Esophagus squamous epithelium (tissue), 5 donors: ENCODE data around the gene XPNPEP2. TPM values are rescaled to one million over a fixed set of nuclear protein-coding genes. Genes with fewer than 3 reads are reported as not detected.

Experiments used
- DNase-seq: peaks from one replicate; lab custom pipeline; 2025; lab: John Stamatoyannopoulos, UW
- H3K27ac ChIP-seq, 4 donors: fragments of 200-600 bp; sonication (generic); one replicate each; pipeline ENCODE4 v1.5.1; 2016 to 2019; ENCODE audit warnings: mild to moderate bottlenecking in 1 of 4
- H3K27me3 ChIP-seq, 4 donors: fragments of 200-600 bp; sonication (generic); 1 replicate in 3 of 4; 2 replicates in 1 of 4; pipeline versions ENCODE4 v1.5.1 to v1.6.0; 2017 to 2021; ENCODE audit warnings: antibody characterized with exemption in 1 of 4
- H3K36me3 ChIP-seq, 3 donors: fragments of 200-600 bp; sonication (generic); one replicate each; pipeline ENCODE4 v1.5.1; 2016 to 2019
- H3K4me1 ChIP-seq, 3 donors: fragments of 200-600 bp; sonication (generic); one replicate each; pipeline ENCODE4 v1.5.1; 2017 to 2019
- H3K4me3 ChIP-seq, 4 donors: fragments of 200-600 bp; sonication (generic); 1 replicate in 3 of 4; 2 replicates in 1 of 4; pipeline ENCODE4 v1.5.1; 2016 to 2019; ENCODE audit warnings: mild to moderate bottlenecking in 2 of 4, moderate library complexity in 1 of 4
- H3K9me3 ChIP-seq, 3 donors: fragments of 200-600 bp; sonication (generic); one replicate each; pipeline ENCODE4 v1.5.1; 2016 to 2019
- POLR2A ChIP-seq, 4 donors: fragments of 450-650 bp; IDR thresholded peaks; one replicate each; pipeline ENCODE4 v1.6.1; 2017; ENCODE audit warnings: antibody characterized with exemption in 4 of 4, mild to moderate bottlenecking in 4 of 4, moderate library complexity in 3 of 4
- WGBS, 2 donors: methylation state at CpG; one replicate each; pipeline ENCODE4 v1.1.5; 2018; 5-methylcytosine and 5-hydroxymethylcytosine counted together
- intact Hi-C: fragments of 100-400 bp; cut with DNase I; formaldehyde crosslinking; loops from one replicate; pipeline ENCODE4 v1.15.0; 2022
- total RNA-seq, 4 donors: library from RNA; depleted of rRNA; stranded (reverse); fragments of >200 nt; gene quantifications; one replicate each; pipeline ENCODE4 v1.1.0, GENCODE V29; 2016
- TF ChIP-seq, protein P1 (sequence below), 6 experiments: fragments of 450-650 bp in 4 of 6; fragments of 200-600 bp in 2 of 6; sonication (generic) in 2 of 6; IDR thresholded peaks; one replicate each; pipeline ENCODE4 v1.5.1; 2016 to 2019; ENCODE audit warnings: antibody characterized with exemption in 6 of 6, mild to moderate bottlenecking in 4 of 6, moderate library complexity in 4 of 6
- donor health status: DM: yes; HTN: yes; CAD: no.

The XPNPEP2 gene
- total RNA-seq, 4 donors from 2014 or later, result 0.88 to 5.7 (median 3.6) TPM; not detected in 1

- DNase-seq, result no peak
- no peaks in the 10 kb centered on the region for H3K9me3 ChIP-seq
- H3K36me3 ChIP-seq, result no peaks in the 10 kb centered on the region
- 62 to 91% methylated on average over 4 to 6 of the region's 10 CpGs for WGBS, 2 donors
- H3K4me3 ChIP-seq, result peak overlapping the region in 2 of 4 donors; percentile 13 to 28
- intact Hi-C loops, result no loop called here
- TF ChIP-seq, protein P1, sequence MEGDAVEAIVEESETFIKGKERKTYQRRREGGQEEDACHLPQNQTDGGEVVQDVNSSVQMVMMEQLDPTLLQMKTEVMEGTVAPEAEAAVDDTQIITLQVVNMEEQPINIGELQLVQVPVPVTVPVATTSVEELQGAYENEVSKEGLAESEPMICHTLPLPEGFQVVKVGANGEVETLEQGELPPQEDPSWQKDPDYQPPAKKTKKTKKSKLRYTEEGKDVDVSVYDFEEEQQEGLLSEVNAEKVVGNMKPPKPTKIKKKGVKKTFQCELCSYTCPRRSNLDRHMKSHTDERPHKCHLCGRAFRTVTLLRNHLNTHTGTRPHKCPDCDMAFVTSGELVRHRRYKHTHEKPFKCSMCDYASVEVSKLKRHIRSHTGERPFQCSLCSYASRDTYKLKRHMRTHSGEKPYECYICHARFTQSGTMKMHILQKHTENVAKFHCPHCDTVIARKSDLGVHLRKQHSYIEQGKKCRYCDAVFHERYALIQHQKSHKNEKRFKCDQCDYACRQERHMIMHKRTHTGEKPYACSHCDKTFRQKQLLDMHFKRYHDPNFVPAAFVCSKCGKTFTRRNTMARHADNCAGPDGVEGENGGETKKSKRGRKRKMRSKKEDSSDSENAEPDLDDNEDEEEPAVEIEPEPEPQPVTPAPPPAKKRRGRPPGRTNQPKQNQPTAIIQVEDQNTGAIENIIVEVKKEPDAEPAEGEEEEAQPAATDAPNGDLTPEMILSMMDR (IDR thresholded peaks at IDR 0.05), result no peak
- no peak for TF ChIP-seq POLR2A (IDR thresholded peaks at IDR 0.05)
- no peak overlapping the region for H3K27ac ChIP-seq
- no peaks in the 10 kb centered on the region for H3K4me1 ChIP-seq
- H3K27me3 ChIP-seq, result no peaks in the 10 kb centered on the region
Observed at GRCh38 chrX:129781680-129782495, 43.1 kb downstream of the XPNPEP2 start.

- WGBS, 2 donors, result 72 to 100% methylated on average over 1 to 2 of the region's 4 CpGs
- intact Hi-C loops, result no loop called here
- DNase-seq, result no peak
- no peaks in the 10 kb centered on the region for H3K27me3 ChIP-seq
- TF ChIP-seq POLR2A (IDR thresholded peaks at IDR 0.05), result no peak
- TF ChIP-seq, protein P1 (IDR thresholded peaks at IDR 0.05), result no peak
- H3K36me3 ChIP-seq, result no peaks in the 10 kb centered on the region
- H3K4me3 ChIP-seq, result peak overlapping the region in 2 of 4 donors; percentile 4 to 28
- no peak overlapping the region for H3K27ac ChIP-seq
- H3K4me1 ChIP-seq, result no peaks in the 10 kb centered on the region
- H3K9me3 ChIP-seq, result no peaks in the 10 kb centered on the region
Observed at GRCh38 chrX:129782706-129783105, 43.9 kb downstream of the XPNPEP2 start.

DNA sequence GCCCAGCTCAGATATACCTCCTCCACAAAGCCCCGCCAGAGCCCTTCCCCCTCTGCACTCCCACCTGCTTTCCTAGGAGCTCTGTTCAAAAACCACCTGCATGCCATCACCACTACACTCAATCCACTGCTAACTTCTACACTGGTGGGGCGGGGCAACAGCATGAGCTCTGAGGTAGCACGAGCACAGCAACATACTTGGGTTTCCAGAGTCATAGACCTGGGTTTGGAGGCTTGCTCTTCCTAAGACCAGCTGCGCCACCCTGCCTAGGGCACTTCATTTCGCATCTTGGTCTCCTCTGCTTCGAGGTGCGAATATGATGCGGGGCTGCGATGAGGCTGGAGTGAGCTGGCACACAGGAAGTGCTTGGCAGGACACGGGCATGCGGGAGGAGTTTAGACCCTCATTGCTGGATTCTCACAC lies 44.5 kb downstream of the XPNPEP2 start:
- peak overlapping the region in 2 of 4 donors; percentile 4 to 15 for H3K4me3 ChIP-seq
- 75 to 88% methylated on average over 3 to 10 of the region's 11 CpGs for WGBS, 2 donors
- H3K27me3 ChIP-seq, result no peaks in the 10 kb centered on the region
- H3K36me3 ChIP-seq, result no peaks in the 10 kb centered on the region
- intact Hi-C loops, result no loop called here
- no peaks in the 10 kb centered on the region for H3K4me1 ChIP-seq
- no peak for DNase-seq
- TF ChIP-seq POLR2A (IDR thresholded peaks at IDR 0.05), result no peak
- TF ChIP-seq, protein P1 (IDR thresholded peaks at IDR 0.05), result no peak
- no peak overlapping the region for H3K27ac ChIP-seq
- no peaks in the 10 kb centered on the region for H3K9me3 ChIP-seq

DNA sequence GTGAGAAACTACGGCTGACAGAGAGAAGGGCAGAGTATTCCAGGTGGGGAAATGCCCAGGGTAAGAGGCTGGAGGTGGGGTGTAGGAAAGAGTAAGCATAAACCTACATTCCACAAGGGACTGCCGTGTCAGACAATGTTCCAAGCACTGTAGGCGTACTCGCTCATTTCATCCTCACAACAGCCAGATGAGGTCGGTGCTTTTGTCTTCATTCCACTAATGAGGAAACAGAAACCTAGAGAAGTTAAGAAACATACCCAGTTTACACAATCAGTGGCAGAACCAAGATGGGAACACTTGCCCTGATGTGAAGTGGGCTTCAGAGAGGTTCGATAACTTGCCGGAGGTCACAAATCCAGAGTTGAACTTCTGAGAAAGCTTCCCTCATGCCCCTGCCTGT lies 45.6 kb downstream of the XPNPEP2 start:
- no peak for DNase-seq
- Histone ChIP-seq H3K27me3 (no peaks in the 10 kb centered on the region), H3K27ac (no peak overlapping the region), H3K4me3 (no peak overlapping the region), H3K9me3 (no peaks in the 10 kb centered on the region), H3K36me3 (no peaks in the 10 kb centered on the region), H3K4me1 (no peaks in the 10 kb centered on the region)
- WGBS, 2 donors, result 40 to 72% methylated on average over 1 to 7 of the region's 7 CpGs
- intact Hi-C loops, result no loop called here
- no peak for TF ChIP-seq POLR2A (IDR thresholded peaks at IDR 0.05)
- TF ChIP-seq, protein P1 (IDR thresholded peaks at IDR 0.05), result no peak

GRCh38 chrX:129785160-129785947 lies 46.6 kb downstream of the XPNPEP2 start:
- WGBS, 2 donors, result 50 to 90% methylated on average over 2 to 6 of the region's 11 CpGs
- Histone ChIP-seq H3K4me1 (no peaks in the 10 kb centered on the region), H3K36me3 (no peaks in the 10 kb centered on the region), H3K27me3 (no peaks in the 10 kb centered on the region), H3K4me3 (no peak overlapping the region), H3K27ac (no peak overlapping the region), H3K9me3 (no peaks in the 10 kb centered on the region)
- no peak for DNase-seq
- intact Hi-C loops, result no loop called here
- TF ChIP-seq, protein P1 (IDR thresholded peaks at IDR 0.05), result no peak
- TF ChIP-seq POLR2A (IDR thresholded peaks at IDR 0.05), result no peak
